ENCODE data around the gene PIK3C2A. TPM values are rescaled to one million over a fixed set of nuclear protein-coding genes. Genes with fewer than 3 reads are reported as not detected.

PIK3C2A gene
- total RNA-seq, 4 donors from 2014 or later = 31.0 to 63.4 (median 43.2) TPM

DNA sequence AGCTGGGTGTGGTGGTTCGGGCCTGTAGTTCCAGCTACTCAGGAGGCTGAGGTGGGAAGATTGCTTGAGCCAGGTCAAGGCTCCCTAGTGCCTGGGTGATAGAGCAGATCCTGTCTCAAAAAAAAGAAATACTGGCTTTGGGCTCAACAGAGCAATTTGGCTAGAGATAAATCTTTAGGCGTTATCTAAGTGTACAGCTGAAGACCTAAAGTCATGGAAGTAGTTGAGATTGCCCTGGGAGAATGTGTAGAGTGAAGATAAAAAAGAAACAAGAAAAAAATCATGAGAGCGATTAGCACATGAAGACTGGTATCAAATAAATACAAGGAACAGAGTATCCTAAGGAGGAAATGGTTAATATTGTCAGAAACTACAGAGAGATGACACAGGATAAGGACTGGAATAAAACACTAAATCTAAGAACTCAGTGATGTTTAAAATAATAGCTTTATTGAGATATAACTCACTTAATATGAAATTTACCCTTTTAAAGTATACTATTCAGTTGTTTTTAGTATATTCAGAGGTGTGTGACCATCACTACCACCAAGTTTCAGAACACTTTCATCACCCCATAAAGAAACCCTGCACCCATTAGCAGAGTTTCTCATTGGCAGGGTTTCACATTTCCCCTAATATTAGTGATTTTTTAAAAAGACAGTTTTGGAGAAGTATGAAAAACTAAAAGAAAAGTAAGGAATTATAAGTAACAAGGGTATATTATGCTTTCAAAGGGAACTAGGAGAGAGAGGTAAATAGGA lies 20.7 kb downstream of the PIK3C2A start:
- Histone ChIP-seq H3K4me1 (no peaks in the 10 kb centered on the region), H3K27ac (no peak overlapping the region), H3K36me3 (peaks cover 11% of the 10 kb centered on the region), H3K4me3 (no peak overlapping the region), H3K9me3 (no peaks in the 10 kb centered on the region), H3K27me3 (no peaks in the 10 kb centered on the region)
- TF ChIP-seq POLR2AphosphoS5 (IDR thresholded peaks at IDR 0.05) = no peak
- no peak for TF ChIP-seq EP300 (IDR thresholded peaks at IDR 0.05)
- no peak for TF ChIP-seq POLR2A (IDR thresholded peaks at IDR 0.05)
- TF ChIP-seq, protein P1, sequence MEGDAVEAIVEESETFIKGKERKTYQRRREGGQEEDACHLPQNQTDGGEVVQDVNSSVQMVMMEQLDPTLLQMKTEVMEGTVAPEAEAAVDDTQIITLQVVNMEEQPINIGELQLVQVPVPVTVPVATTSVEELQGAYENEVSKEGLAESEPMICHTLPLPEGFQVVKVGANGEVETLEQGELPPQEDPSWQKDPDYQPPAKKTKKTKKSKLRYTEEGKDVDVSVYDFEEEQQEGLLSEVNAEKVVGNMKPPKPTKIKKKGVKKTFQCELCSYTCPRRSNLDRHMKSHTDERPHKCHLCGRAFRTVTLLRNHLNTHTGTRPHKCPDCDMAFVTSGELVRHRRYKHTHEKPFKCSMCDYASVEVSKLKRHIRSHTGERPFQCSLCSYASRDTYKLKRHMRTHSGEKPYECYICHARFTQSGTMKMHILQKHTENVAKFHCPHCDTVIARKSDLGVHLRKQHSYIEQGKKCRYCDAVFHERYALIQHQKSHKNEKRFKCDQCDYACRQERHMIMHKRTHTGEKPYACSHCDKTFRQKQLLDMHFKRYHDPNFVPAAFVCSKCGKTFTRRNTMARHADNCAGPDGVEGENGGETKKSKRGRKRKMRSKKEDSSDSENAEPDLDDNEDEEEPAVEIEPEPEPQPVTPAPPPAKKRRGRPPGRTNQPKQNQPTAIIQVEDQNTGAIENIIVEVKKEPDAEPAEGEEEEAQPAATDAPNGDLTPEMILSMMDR (IDR thresholded peaks at IDR 0.05) = no peak
- no peak for DNase-seq (ENCODE audit: low spot score in 2 of 2)
- WGBS = 97% methylated on average over 3 of the region's 3 CpGs

DNA sequence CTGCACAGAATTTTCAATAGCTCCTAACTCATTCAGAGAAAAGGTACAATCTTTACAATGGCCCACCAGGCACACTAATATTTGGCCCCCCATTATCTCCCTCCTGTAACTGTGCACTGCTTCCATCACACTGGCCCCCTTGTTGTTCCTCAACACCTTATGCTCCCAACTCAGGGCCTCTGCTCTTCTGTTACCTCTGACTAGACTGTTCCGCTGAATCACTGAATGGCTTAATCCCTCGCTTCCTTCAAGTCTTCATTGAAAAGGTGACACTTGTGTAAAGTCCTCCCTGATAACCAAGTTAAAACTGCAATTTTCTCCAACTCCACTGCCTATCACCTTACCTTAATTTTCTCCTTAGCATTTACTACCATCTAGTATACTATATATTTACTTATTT lies 21.8 kb downstream of the PIK3C2A start:
- H3K36me3 ChIP-seq = peaks cover 8% of the 10 kb centered on the region
- H3K9me3 ChIP-seq = no peaks in the 10 kb centered on the region
- no peak for DNase-seq (ENCODE audit: low spot score in 2 of 2)
- no peaks in the 10 kb centered on the region for H3K27me3 ChIP-seq
- 100% methylated on average over 2 of the region's 2 CpGs for WGBS
- TF ChIP-seq, protein P1 (IDR thresholded peaks at IDR 0.05) = no peak
- TF ChIP-seq POLR2A (IDR thresholded peaks at IDR 0.05) = no peak
- no peak for TF ChIP-seq EP300 (IDR thresholded peaks at IDR 0.05)
- TF ChIP-seq POLR2AphosphoS5 (IDR thresholded peaks at IDR 0.05) = no peak
- H3K27ac ChIP-seq = no peak overlapping the region
- H3K4me1 ChIP-seq = no peaks in the 10 kb centered on the region
- H3K4me3 ChIP-seq = no peak overlapping the region

DNA sequence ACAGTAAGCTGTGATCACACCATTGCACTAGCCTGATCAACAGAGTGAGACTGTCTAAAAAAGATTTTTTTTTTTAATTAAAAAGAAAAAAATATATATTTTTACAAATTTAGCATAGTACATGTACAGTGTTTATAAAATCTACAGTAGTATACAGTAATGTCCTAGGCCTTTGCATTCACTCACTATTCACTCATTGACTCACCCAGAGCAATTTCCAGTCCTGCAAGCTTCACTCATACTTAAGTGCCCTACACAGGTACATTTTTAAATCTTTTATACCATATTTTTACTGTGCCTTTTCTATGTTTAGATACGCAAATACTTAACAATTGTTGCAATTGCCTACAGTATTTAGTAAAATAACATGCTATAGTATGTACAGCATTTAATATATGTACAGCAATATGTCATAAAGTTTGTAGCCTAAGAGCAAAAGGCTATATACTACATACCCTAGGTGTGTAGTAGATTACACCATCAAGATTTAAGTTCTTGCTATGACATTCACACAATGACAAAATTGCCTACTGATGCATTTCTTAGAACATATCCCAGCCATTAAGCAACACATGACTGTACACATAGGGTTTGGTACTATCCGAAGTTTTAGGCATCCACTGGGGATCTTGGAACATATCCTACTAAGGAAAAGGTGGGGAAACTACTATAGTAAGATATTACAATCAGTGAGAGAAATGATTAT lies 22.8 kb downstream of the PIK3C2A start:
- DNase-seq (ENCODE audit: low spot score in 2 of 2) = no peak
- TF ChIP-seq POLR2AphosphoS5 (IDR thresholded peaks at IDR 0.05) (no peak), POLR2A (IDR thresholded peaks at IDR 0.05) (no peak), EP300 (IDR thresholded peaks at IDR 0.05) (no peak)
- TF ChIP-seq, protein P1 (IDR thresholded peaks at IDR 0.05) = no peak
- WGBS = 63% methylated on average over 2 of the region's 2 CpGs
- Histone ChIP-seq H3K9me3 (no peaks in the 10 kb centered on the region), H3K4me3 (no peak overlapping the region), H3K27me3 (no peaks in the 10 kb centered on the region), H3K27ac (no peak overlapping the region), H3K36me3 (peaks cover 8% of the 10 kb centered on the region), H3K4me1 (no peaks in the 10 kb centered on the region)

DNA sequence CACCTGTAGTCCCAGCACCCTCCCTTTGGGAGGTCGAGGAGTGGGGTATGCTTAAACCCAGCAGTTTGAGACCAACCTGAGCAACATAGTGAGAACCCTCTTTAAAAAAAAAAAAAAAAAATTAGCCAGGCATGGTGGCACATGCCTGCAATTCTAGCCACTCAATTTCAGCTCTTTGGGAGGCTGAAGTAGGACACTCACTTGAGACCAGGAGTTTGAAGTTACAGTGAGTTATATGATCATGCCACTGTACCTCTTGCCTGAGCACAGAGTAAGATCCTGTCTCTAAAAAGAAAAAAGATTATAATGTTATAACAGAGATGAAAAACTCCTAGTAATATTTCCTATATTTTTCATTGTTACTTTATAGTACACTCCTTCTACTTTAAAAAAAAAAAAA lies 23.9 kb downstream of the PIK3C2A start:
- WGBS = 79% methylated on average over 1 of the region's 1 CpG

More for the DNA sequence above, 23.9 kb downstream of the PIK3C2A start:
- H3K27me3 ChIP-seq = no peaks in the 10 kb centered on the region
- H3K4me3 ChIP-seq = no peak overlapping the region
- no peaks in the 10 kb centered on the region for H3K4me1 ChIP-seq
- TF ChIP-seq POLR2A (IDR thresholded peaks at IDR 0.05) (no peak), POLR2AphosphoS5 (IDR thresholded peaks at IDR 0.05) (no peak), EP300 (IDR thresholded peaks at IDR 0.05) (no peak)
- TF ChIP-seq, protein P1 (IDR thresholded peaks at IDR 0.05) = no peak
- H3K27ac ChIP-seq = no peak overlapping the region
- H3K36me3 ChIP-seq = peaks cover 8% of the 10 kb centered on the region
- DNase-seq (ENCODE audit: low spot score in 2 of 2) = no peak
- no peaks in the 10 kb centered on the region for H3K9me3 ChIP-seq

All from suprapubic skin (tissue), 4 donors.